Neutrophil (primary cell): ENCODE measurements around the gene GALNTL6.
"Not testable (repeated sequence)": the region's sequence is repeated elsewhere in the genome, so short reads cannot be mapped to it uniquely, and the experiment has no call there.

Experiments
- H3K27ac ChIP-seq: fragments of 200-600 bp; sonication (generic); 2 replicates; pipeline ENCODE4 v1.5.1; 2016; ENCODE audit warnings: mild to moderate bottlenecking, moderate library complexity
- H3K27me3 ChIP-seq: fragments of 200-600 bp; sonication (generic); 2 replicates; pipeline ENCODE4 v1.6.0; 2016; ENCODE audit warnings: mild to moderate bottlenecking
- H3K36me3 ChIP-seq: fragments of 200-600 bp; sonication (generic); 2 replicates; pipeline ENCODE4 v1.5.1; 2017
- H3K4me1 ChIP-seq, 2 experiments: fragments of 200-600 bp in 1 of 2; sonication (generic) in 1 of 2; 1 replicate in 1 of 2; 2 replicates in 1 of 2; pipeline versions ENCODE4 v1.5.1 to v1.6.1; 2013 to 2016; ENCODE audit warnings: low read depth in 1 of 2, low read length in 1 of 2, mild to moderate bottlenecking in 1 of 2, moderate library complexity in 1 of 2; ENCODE audit not compliant: control insufficient read depth in 1 of 2, insufficient read depth in 1 of 2
- H3K4me3 ChIP-seq, 2 experiments: fragments of 200-600 bp in 1 of 2; sonication (generic) in 1 of 2; 1 replicate in 1 of 2; 2 replicates in 1 of 2; pipeline ENCODE4 v1.5.1; 2013 to 2016; ENCODE audit warnings: low read depth in 1 of 2, low read length in 1 of 2, mild to moderate bottlenecking in 1 of 2, moderate library complexity in 1 of 2
- H3K9me3 ChIP-seq: fragments of 200-600 bp; sonication (generic); 2 replicates; pipeline ENCODE4 v1.5.1; 2016
- CTCF ChIP-seq: fragments of 200-600 bp; sonication (generic); IDR thresholded peaks from 2 replicates; pipeline ENCODE4 v1.5.1; 2016; ENCODE audit warnings: antibody characterized with exemption

GALNTL6 gene

GRCh38 chr4:172794307-172794703, 981.1 kb downstream of the GALNTL6 start:
- Histone ChIP-seq H3K27me3 (no peaks in the 10 kb centered on the region), H3K4me1 (no peaks in the 10 kb centered on the region), H3K9me3 (no peaks in the 10 kb centered on the region), H3K36me3 (no peaks in the 10 kb centered on the region), H3K27ac (no peak overlapping the region), H3K4me3 (no peak overlapping the region)
- TF ChIP-seq CTCF, result no peak

- not testable (repeated sequence) for H3K27me3 ChIP-seq, H3K9me3 ChIP-seq, H3K4me3 ChIP-seq, H3K36me3 ChIP-seq, H3K4me1 ChIP-seq, H3K27ac ChIP-seq
These were observed 984.1 kb downstream of the GALNTL6 start for GRCh38 chr4:172797281-172797680.

DNA sequence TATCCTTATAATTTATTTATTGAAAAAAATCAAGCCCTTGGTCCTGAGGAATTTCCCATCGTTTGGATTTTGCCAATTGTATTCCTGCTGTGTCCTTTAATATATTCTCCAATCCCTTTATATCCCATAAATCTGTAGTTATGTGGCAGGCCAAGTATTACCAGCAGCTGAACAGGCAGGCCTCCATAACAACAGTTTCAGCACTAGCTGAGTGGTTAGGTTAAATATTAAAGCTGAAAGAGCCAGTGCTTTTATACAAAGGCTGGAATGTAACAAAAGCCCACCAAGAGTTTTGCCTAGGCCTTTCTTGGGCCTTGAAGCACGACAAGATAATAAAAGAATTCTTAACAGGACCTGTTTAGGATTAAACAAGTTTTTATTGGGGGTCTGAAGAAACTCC, 988.8 kb downstream of the GALNTL6 start:
- Histone ChIP-seq H3K9me3 (no peaks in the 10 kb centered on the region), H3K4me1 (no peaks in the 10 kb centered on the region), H3K4me3 (no peak overlapping the region), H3K27me3 (no peaks in the 10 kb centered on the region), H3K27ac (no peak overlapping the region), H3K36me3 (no peaks in the 10 kb centered on the region)
- TF ChIP-seq CTCF, result no peak

GRCh38 chr4:172806841-172807240, 993.6 kb downstream of the GALNTL6 start:
- no peak for TF ChIP-seq CTCF

DNA sequence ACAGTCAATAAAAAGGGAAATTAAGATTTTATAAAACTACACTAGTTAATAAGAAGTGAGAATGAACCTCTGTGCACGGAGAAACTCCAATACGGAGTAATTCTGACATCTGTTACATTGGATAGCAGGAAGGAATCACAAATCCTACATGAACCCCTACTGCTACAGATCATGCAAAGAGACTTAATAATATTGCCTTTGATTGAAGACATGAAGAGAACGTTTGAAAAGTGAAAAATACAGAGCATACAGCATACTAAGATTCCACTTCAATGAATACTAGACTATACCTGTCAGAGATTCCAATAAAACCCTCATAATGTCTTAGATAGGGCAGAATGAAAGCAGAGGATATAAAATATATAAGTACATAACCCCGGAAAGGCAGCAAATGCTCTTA, 995.0 kb downstream of the GALNTL6 start:
- no peak overlapping the region for H3K4me3 ChIP-seq
- H3K27me3 ChIP-seq, result peaks cover 17% of the 10 kb centered on the region
- no peaks in the 10 kb centered on the region for H3K4me1 ChIP-seq
- H3K9me3 ChIP-seq, result no peaks in the 10 kb centered on the region
- no peak overlapping the region for H3K27ac ChIP-seq
- H3K36me3 ChIP-seq, result no peaks in the 10 kb centered on the region
- TF ChIP-seq CTCF, result no peak

More at GRCh38 chr4:172806841-172807240, 993.6 kb downstream of the GALNTL6 start:
- H3K9me3 ChIP-seq, result no peaks in the 10 kb centered on the region
- H3K27ac ChIP-seq, result no peak overlapping the region
- H3K4me3 ChIP-seq, result no peak overlapping the region
- no peaks in the 10 kb centered on the region for H3K36me3 ChIP-seq
- peaks cover 7% of the 10 kb centered on the region for H3K27me3 ChIP-seq
- no peaks in the 10 kb centered on the region for H3K4me1 ChIP-seq

DNA sequence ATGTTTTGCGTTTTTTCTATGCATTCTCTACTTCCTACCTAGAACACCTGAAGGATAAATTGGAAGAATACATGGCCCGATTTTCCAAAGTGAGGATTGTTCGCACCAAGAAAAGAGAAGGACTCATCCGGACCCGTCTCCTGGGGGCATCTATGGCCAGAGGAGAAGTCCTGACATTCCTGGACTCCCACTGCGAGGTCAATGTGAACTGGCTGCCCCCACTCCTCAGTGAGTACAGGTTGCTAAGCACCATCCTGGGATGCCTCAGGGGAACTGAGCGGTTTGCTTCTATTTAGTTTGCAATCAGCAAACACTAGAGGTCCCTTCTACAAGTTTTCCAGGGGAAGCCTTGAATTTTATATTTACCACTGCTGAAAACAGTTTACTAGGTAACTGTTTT, 996.1 kb downstream of the GALNTL6 start:
- no peak overlapping the region for H3K4me3 ChIP-seq
- H3K4me1 ChIP-seq, result no peaks in the 10 kb centered on the region
- H3K27me3 ChIP-seq, result peaks cover 26% of the 10 kb centered on the region
- no peak for TF ChIP-seq CTCF
- H3K36me3 ChIP-seq, result no peaks in the 10 kb centered on the region
- no peak overlapping the region for H3K27ac ChIP-seq
- H3K9me3 ChIP-seq, result no peaks in the 10 kb centered on the region
